SK-N-SH (cell line): ENCODE data around the gene UBAC2. TPM values are rescaled to one million over a fixed set of nuclear protein-coding genes. Genes with fewer than 3 reads are reported as not detected.

Experiments
- CTCF ChIA-PET: fragments of 300-600, 350-600 bp; formaldehyde crosslinking; extraction: SDS; loops from one replicate; lab custom pipeline; 2021; lab: Yijun Ruan, JAX
- POLR2A ChIA-PET: fragments of 350-600 bp; sonication (Branson Sonifier 250); formaldehyde crosslinking; extraction: SDS; loops from one replicate; lab custom pipeline; 2020; ENCODE audit warnings: antibody characterized with exemption, inconsistent platforms; lab: Yijun Ruan, JAX
- DNase-seq: peaks from one replicate; pipeline ENCODE4 v3.0.0; 2012
- H2AFZ ChIP-seq: fragments of 200-600 bp; sonication (generic); 2 replicates; pipeline ENCODE4 v1.8.1; 2016; ENCODE audit warnings: antibody characterized with exemption, mild to moderate bottlenecking, low read depth
- H3F3A ChIP-seq: fragments of 200-600 bp; sonication (generic); replicated peaks from 2 replicates; pipeline ENCODE3; 2016; ENCODE audit warnings: antibody characterized with exemption, mild to moderate bottlenecking; ENCODE audit not compliant: insufficient read depth
- H3K27ac ChIP-seq, 2 experiments: fragments of 200-500 bp in 1 of 2; fragments of 200-600 bp in 1 of 2; sonication (Bioruptor generic) in 1 of 2; sonication (generic), shearing (Covaris generic) in 1 of 2; 2 replicates each; pipeline versions ENCODE4 v1.5.1 to v1.6.1; 2014 to 2016; ENCODE audit warnings: low read depth in 2 of 2, inconsistent platforms in 1 of 2, low read length in 1 of 2, mild to moderate bottlenecking in 1 of 2, mixed read lengths in 1 of 2
- H3K27me3 ChIP-seq: fragments of 200-600 bp; sonication (generic), shearing (Covaris generic); 2 replicates; pipeline ENCODE4 v1.6.1; 2016; ENCODE audit warnings: mixed run types; ENCODE audit not compliant: insufficient read depth
- H3K36me3 ChIP-seq, 2 experiments: fragments of 200-500 bp in 1 of 2; fragments of 200-600 bp in 1 of 2; sonication (Bioruptor generic) in 1 of 2; sonication (generic) in 1 of 2; replicated peaks in 1 of 2; 2 replicates each; pipeline versions ENCODE3 to v1.5.1; 2014 to 2016; ENCODE audit warnings: low read length in 1 of 2, mild to moderate bottlenecking in 1 of 2; ENCODE audit not compliant: insufficient read depth in 2 of 2, control insufficient read depth in 1 of 2
- H3K4me1 ChIP-seq, 2 experiments: fragments of 200-500 bp in 1 of 2; fragments of 200-600 bp in 1 of 2; sonication (Bioruptor generic) in 1 of 2; sonication (generic), shearing (Covaris generic) in 1 of 2; 2 replicates each; pipeline versions ENCODE4 v1.5.1 to v1.6.1; 2014 to 2016; ENCODE audit warnings: low read depth in 1 of 2, low read length in 1 of 2, mixed run types in 1 of 2; ENCODE audit not compliant: insufficient read depth in 2 of 2, control insufficient read depth in 1 of 2
- H3K4me2 ChIP-seq: fragments of 200-600 bp; sonication (generic), shearing (Covaris generic); 2 replicates; pipeline ENCODE4 v1.6.1; 2017; ENCODE audit warnings: mixed run types
- H3K4me3 ChIP-seq, 2 experiments: fragments of 200-500 bp in 1 of 2; fragments of 200-600 bp in 1 of 2; sonication (Bioruptor generic) in 1 of 2; sonication (generic), shearing (Covaris generic) in 1 of 2; 2 replicates each; pipeline versions ENCODE4 v1.5.1 to v1.8.1; 2014 to 2016; ENCODE audit warnings: low read depth in 2 of 2, inconsistent platforms in 1 of 2, low read length in 1 of 2, mild to moderate bottlenecking in 1 of 2, mixed read lengths in 1 of 2, moderate library complexity in 1 of 2
- H3K79me2 ChIP-seq: fragments of 200-600 bp; sonication (generic); 2 replicates; pipeline ENCODE4 v1.8.1; 2017; ENCODE audit warnings: mild to moderate bottlenecking; ENCODE audit not compliant: insufficient read depth
- H3K9ac ChIP-seq: fragments of 200-600 bp; sonication (generic); 2 replicates; pipeline ENCODE4 v1.6.1; 2017; ENCODE audit warnings: mixed run types
- H3K9me2 ChIP-seq: fragments of 200-600 bp; sonication (generic); 2 replicates; pipeline ENCODE4 v1.6.1; 2017; ENCODE audit warnings: mixed run types
- H3K9me3 ChIP-seq: fragments of 200-600 bp; sonication (generic); 2 replicates; pipeline ENCODE4 v1.6.1; 2017; ENCODE audit warnings: mixed run types, mild to moderate bottlenecking, moderate library complexity
- H4K20me1 ChIP-seq: fragments of 200-600 bp; sonication (generic); 2 replicates; pipeline ENCODE4 v1.6.1; 2017; ENCODE audit warnings: mild to moderate bottlenecking, mixed run types; ENCODE audit not compliant: insufficient read depth
- EP300 ChIP-seq, 2 experiments: IDR thresholded peaks; 2 replicates each; pipeline versions ENCODE4 v1.4.0 to v1.6.1; 2012; ENCODE audit warnings: borderline replicate concordance in 1 of 2, low read depth in 1 of 2, low read length in 1 of 2
- IRF3 ChIP-seq: fragments of 150-350 bp; IDR thresholded peaks from 2 replicates; pipeline ENCODE4 v1.6.1; 2016; ENCODE audit warnings: mild to moderate bottlenecking, low read depth, low read length
- JUND ChIP-seq: IDR thresholded peaks from 2 replicates; pipeline ENCODE4 v1.4.0; 2012
- MXI1 ChIP-seq: IDR thresholded peaks from 2 replicates; pipeline ENCODE4 v1.6.1; 2012; ENCODE audit warnings: mild to moderate bottlenecking, low read depth, low read length, improper control_type of control experiment
- NFIC ChIP-seq: IDR thresholded peaks from 2 replicates; pipeline ENCODE4 v1.4.0; 2012; ENCODE audit warnings: borderline replicate concordance
- NRF1 ChIP-seq: IDR thresholded peaks from 2 replicates; pipeline ENCODE4 v1.6.1; 2012; ENCODE audit warnings: low read depth, mild to moderate bottlenecking, low read length
- POLR2AphosphoS5 ChIP-seq: IDR thresholded peaks from 2 replicates; pipeline ENCODE4 v1.6.1; 2012; ENCODE audit warnings: low read depth, low read length
- RAD21 ChIP-seq: IDR thresholded peaks from 2 replicates; pipeline ENCODE4 v1.6.1; 2012; ENCODE audit warnings: mild to moderate bottlenecking, low read length
- RCOR1 ChIP-seq: fragments of 150-350 bp; IDR thresholded peaks from 2 replicates; pipeline ENCODE4 v1.6.1; 2017; ENCODE audit warnings: antibody characterized with exemption, low read length
- RFX5 ChIP-seq: IDR thresholded peaks from 2 replicates; pipeline ENCODE4 v1.6.1; 2012; ENCODE audit warnings: mild to moderate bottlenecking, improper control_type of control experiment, low read length
- RXRA ChIP-seq: IDR thresholded peaks from 2 replicates; pipeline ENCODE4 v1.4.0; 2012; ENCODE audit warnings: low read depth, mild to moderate bottlenecking, borderline replicate concordance
- SIN3A ChIP-seq: IDR thresholded peaks from 2 replicates; pipeline ENCODE4 v1.6.1; 2012; ENCODE audit warnings: low read depth, mild to moderate bottlenecking, low read length, moderate library complexity, borderline replicate concordance
- TEAD4 ChIP-seq: IDR thresholded peaks from 2 replicates; pipeline ENCODE4 v1.4.0; 2012; ENCODE audit warnings: mild to moderate bottlenecking, borderline replicate concordance; ENCODE audit not compliant: insufficient read depth
- WGBS: methylation state at CpG from one replicate; pipeline ENCODE4 v1.1.6; 2017; ENCODE audit warnings: low lambda C conversion rate; 5-methylcytosine and 5-hydroxymethylcytosine counted together
- polyA plus RNA-seq, 3 experiments: library from polyadenylated mRNA; depleted of rRNA; stranded (reverse); fragments of >200 nt; gene quantifications; 2 replicates each; pipeline ENCODE4 v1.2.3, GENCODE V29; 2012
- TF ChIP-seq, protein P1 (sequence below): fragments of 200-600 bp; sonication (generic); IDR thresholded peaks from 2 replicates; pipeline ENCODE4 v1.6.1; 2017; ENCODE audit warnings: antibody characterized with exemption, mild to moderate bottlenecking, moderate library complexity

Gene UBAC2
- polyA plus RNA-seq, 1 of the 3 experiments (the other 2 are of a cell fraction) = 79.0 TPM

GRCh38 chr13:99379856-99380801, 179.5 kb downstream of the UBAC2 start:
- peaks cover 0 to 5% of the 10 kb centered on the region in 2 experiments; a peak in 1 of 4 replicates for H3K4me1 ChIP-seq
- no peaks in the 10 kb centered on the region for H4K20me1 ChIP-seq
- H3F3A ChIP-seq = no peaks in the 10 kb centered on the region
- H3K9me2 ChIP-seq = no peaks in the 10 kb centered on the region
- no peak for TF ChIP-seq POLR2AphosphoS5
- TF ChIP-seq IRF3 = no peak
- TF ChIP-seq RXRA = no peak
- TF ChIP-seq EP300 (IDR thresholded peaks at IDR 0.05; ENCODE audit: borderline replicate concordance in 1 of 2, low read depth in 1 of 2, low read length in 1 of 2) = no peak
- TF ChIP-seq SIN3A = no peak
- TF ChIP-seq JUND = no peak
- TF ChIP-seq RFX5 = no peak
- WGBS = 97% methylated on average over 15 of the region's 16 CpGs
- H3K4me2 ChIP-seq = no peak overlapping the region
- H2AFZ ChIP-seq = no peak overlapping the region
- no peaks in the 10 kb centered on the region for H3K79me2 ChIP-seq
- no peak for DNase-seq
- H3K4me3 ChIP-seq = no peak overlapping the region
- POLR2A ChIA-PET = no interaction called here
- peaks cover 9 to 21% of the 10 kb centered on the region in 2 experiments for H3K36me3 ChIP-seq
- no peak overlapping the region for H3K27ac ChIP-seq
- CTCF ChIA-PET = interaction anchor here (1.1 to 4.1 kb wide), 2 partner anchors 56 to 111 kb away, joined by 3 to 16 read pairs; no protein-coding TSS in a partner anchor
- no peaks in the 10 kb centered on the region for H3K9me3 ChIP-seq
- H3K27me3 ChIP-seq = no peaks in the 10 kb centered on the region
- no peak overlapping the region for H3K9ac ChIP-seq

DNA sequence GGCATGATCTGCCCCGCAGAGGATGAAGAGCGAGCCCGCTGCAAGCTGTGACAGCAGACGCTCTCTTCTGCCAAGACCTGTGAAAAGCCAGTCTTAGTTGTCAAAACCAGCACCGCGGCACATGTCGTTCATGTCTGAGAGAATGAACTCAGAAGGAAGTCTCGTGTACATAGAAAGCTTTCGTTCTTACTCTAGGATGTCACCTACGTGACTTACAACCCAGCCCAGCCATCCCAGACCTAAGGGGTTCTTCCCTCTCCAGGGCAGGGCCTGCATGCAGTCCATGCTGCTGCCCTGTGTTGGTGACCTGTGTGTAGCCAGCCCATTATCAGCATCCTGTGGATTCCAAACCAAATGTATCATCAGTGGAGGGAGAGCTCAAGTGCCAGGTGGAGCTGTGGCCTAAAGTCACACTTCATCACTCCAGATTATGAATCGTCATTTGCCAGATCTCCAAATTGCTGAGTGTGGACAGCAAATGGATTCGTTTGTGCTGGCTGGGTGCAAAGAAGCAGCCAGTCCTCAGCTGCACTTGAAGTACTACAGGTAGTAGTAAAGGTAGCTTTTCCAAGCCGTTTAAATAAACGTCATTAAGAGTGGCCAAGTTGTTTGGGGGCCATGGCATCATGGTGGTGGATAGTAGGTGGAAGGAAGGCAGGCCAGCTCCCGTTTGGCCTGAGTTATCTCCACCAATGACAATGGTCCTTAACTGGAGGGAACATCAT, 180.4 kb downstream of the UBAC2 start:
- Histone ChIP-seq H4K20me1 (no peaks in the 10 kb centered on the region), H3K27me3 (no peaks in the 10 kb centered on the region), H3K9me2 (no peaks in the 10 kb centered on the region), H3K9ac (no peak overlapping the region), H3K79me2 (no peaks in the 10 kb centered on the region), H3K27ac (no peak overlapping the region), H2AFZ (no peak overlapping the region), H3K4me1 (peaks cover 0 to 5% of the 10 kb centered on the region in 2 experiments; a peak in 1 of 4 replicates), H3F3A (no peaks in the 10 kb centered on the region), H3K9me3 (no peaks in the 10 kb centered on the region), H3K4me3 (no peak overlapping the region), H3K36me3 (peaks cover 9 to 29% of the 10 kb centered on the region in 2 experiments), H3K4me2 (no peak overlapping the region)
- POLR2A ChIA-PET = interaction anchor here (0.6 kb wide), 1 partner anchor 32 kb away, joined by 5 read pairs; no protein-coding TSS in a partner anchor
- 96% methylated on average over 15 of the region's 15 CpGs for WGBS
- TF ChIP-seq, protein P1, sequence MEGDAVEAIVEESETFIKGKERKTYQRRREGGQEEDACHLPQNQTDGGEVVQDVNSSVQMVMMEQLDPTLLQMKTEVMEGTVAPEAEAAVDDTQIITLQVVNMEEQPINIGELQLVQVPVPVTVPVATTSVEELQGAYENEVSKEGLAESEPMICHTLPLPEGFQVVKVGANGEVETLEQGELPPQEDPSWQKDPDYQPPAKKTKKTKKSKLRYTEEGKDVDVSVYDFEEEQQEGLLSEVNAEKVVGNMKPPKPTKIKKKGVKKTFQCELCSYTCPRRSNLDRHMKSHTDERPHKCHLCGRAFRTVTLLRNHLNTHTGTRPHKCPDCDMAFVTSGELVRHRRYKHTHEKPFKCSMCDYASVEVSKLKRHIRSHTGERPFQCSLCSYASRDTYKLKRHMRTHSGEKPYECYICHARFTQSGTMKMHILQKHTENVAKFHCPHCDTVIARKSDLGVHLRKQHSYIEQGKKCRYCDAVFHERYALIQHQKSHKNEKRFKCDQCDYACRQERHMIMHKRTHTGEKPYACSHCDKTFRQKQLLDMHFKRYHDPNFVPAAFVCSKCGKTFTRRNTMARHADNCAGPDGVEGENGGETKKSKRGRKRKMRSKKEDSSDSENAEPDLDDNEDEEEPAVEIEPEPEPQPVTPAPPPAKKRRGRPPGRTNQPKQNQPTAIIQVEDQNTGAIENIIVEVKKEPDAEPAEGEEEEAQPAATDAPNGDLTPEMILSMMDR = no peak
- no peak for TF ChIP-seq RCOR1
- no peak for TF ChIP-seq NRF1
- no peak for TF ChIP-seq RAD21
- TF ChIP-seq TEAD4 = no peak
- no peak for TF ChIP-seq NFIC
- no peak for TF ChIP-seq RFX5
- TF ChIP-seq MXI1 = no peak
- CTCF ChIA-PET = interaction anchor here (1.1 to 4.1 kb wide), 3 partner anchors 17 to 205 kb away, joined by 3 to 16 read pairs (median 4); no protein-coding TSS in a partner anchor
- no peak for DNase-seq
